Right lobe of liver (tissue), 4 donors: ENCODE measurements around the gene NMNAT2.

Experiments
- CTCF ChIP-seq, 4 donors: fragments of 200-600 bp in 3 of 4; fragments of 450-650 bp in 1 of 4; IDR thresholded peaks; one replicate each; pipeline versions ENCODE4 v1.5.1 to v1.8.0; 2016 to 2022; ENCODE audit warnings: antibody characterized with exemption in 4 of 4, mild to moderate bottlenecking in 2 of 4
- POLR2A ChIP-seq: fragments of 450-650 bp; IDR thresholded peaks from one replicate; pipeline ENCODE4 v1.6.1; 2017; ENCODE audit warnings: antibody characterized with exemption, mild to moderate bottlenecking
- donor health status: DM: no; HTN: no; CAD: no.
- donor health status: DM: no; HTN: no; CAD: no.
- donor health status: DM: no; HTN: yes; CAD: no.

- TF ChIP-seq CTCF (IDR thresholded peaks at IDR 0.05) (no peak), POLR2A (no peak)
Measured at GRCh38 chr1:183248989-183249691, 169.0 kb downstream of the NMNAT2 start.
